DMS 273 (cell line): Measurements from ENCODE around the gene NDUFV1.

Experiments
- DNase-seq: peaks from one replicate; lab custom pipeline; 2025; ENCODE audit not compliant: unreplicated experiment; lab: John Stamatoyannopoulos, UW

NDUFV1 gene

DNA sequence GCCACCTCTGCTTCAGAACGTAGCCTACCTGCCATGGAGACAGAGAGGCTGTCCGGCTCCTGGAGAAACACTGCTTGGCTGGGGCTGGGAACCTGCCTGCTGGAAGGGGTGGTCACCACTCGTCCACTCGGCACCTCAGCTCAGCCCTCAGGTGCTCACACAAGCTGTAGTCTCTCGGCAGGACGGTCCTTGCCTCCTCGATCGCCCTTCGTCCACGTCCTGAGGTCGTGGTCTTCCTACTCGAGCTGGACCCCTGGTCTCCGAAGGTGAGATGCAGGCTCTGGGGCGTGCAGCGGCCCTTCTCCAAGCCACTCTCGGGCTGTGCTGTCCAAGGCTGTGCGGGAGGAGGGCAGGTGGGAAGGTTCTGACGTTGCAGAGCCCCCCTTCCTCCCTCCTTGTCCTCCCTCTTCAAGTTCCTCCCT, 32.7 kb downstream of the NDUFV1 start, which contains the start of gene TBX10:
Gene TBX10 (minus strand): TSS at position 326 of the 422 bp plus-strand sequence. CDS start 291 bp downstream, at position 35.
- no peak for DNase-seq

DNA sequence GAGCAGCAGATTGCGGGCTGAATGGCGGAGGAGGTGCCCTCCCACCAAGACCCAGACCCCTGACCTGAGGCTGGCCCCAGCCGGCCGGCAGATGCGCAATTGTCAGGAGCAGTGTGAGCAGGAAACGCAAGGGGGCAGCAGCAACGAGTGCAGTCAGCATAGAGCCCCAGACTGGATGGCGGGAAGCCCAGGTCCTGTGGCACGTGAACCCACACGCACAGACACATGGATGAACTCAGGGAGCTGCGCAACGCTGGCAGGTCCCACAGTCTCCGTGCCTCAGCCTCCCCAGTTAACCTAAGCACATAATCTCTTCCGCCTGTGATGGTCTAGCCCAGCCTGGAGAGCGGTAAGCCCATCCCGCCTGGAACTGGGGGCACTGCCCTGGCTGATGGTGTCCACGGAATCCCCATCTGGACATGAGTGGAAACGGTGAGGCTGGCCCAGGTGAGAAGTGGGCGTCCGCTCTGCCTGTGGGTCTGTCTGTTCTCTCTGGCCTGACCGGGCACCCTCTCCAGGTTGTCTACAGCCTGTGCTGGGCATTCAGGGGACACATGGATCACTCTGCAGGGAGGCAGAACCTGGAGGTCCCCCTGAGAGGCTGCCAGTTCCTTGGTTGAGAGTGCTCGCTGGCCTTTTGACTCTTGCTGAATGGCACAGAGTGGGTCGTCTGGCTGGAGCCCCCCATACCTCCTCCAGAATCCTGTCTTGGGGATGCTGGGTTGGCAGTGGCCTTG, 33.5 kb downstream of the NDUFV1 start:
- DNase-seq: peak; percentile 68

DNA sequence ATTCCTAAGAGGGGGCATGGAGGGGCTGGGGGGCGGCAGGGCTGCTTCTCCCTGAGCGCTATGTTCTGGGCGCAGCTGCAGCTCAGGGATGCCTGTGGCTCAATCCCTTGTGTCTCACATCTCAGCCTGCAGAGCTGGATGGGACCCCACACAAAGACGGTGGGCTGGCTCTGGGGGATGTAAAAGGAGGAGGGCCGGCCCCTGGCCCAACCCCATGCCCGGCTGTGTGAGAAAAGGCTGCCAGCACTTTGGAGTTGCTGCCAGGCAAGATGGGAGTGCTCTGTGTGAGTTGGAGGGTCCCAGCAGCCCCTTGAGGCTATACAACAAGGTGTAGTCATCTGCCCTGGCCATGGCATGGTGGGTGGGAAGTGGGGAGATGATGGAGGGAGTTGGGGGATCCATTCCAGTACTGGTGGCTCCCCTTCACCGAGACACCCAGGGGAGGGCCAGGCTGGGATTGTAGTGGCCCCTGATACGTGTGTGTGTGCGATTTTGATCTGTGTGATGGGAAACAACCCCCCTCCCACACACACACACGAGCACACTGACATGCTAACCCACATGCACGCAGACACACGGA, 34.1 kb downstream of the NDUFV1 start:
- no peak for DNase-seq

GRCh38 chr11:67641338-67642172, 34.8 kb downstream of the NDUFV1 start:
- DNase-seq: no peak

- no peak for DNase-seq
Observed at GRCh38 chr11:67642173-67643120, 35.7 kb downstream of the NDUFV1 start.

DNA sequence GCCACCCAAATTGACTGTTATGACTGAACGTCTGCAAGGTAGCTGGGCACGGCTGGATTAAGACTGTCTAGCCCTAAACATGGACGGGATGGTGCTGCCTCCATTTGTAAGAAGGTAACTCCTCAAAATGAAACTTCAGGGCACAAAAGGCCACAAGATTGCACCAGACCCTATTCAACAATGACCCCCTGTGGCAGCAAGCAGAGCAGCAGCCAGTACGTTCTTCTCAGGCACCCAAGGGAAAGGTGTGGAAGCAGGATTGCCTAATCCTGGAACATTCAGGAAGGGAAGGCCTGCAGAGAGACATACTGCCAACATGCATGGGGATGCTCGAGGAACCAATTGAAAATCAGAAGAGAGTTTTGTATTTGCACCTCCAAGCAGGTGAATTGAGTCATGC, 37.3 kb downstream of the NDUFV1 start:
- peak; percentile 25 for DNase-seq

DNA sequence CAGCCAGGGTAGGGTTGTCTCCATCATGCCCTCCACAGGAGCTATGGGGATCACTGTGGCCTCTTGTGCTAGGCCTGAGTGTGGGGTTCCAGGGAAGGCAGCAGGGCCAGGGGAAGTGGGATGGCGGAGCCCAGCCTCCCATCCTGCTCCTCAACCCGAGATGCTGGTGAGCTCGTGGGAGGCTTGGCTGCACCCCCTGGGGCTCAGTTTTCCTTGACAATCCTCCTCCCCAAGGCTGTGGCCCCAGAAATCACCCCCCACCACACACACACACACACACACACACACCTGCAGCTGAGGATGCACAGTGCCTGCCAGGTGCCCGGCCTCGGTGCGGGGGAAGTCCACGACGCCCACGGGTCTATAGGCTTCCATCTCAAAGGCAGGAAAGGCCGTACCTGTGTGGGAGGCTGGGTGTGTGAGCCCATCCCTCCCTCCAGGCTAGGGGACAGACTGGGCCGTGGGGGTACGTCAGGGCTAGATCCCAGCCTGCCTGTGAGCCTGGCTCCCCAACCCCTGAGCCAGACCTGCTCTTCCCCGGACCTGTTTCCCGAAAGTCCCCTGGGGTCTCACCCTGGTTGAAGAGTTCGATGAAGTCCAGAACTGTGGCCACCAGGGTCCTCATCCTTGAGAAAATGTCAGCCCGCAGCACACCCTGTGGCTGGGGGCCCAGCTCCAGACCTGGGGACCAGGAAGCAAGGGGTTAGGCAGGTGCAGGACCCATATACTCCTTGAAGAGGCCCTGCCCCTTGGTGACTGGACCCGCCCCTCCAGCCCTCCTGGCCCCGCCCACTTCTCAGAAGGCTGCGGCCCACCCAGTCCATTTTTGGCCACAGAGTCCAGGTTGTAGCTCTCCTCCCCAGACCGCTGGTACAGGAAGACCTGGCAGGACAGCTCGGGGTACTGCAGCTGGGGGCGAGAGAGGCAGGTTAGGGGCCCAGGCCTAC, 38.0 kb downstream of the NDUFV1 start:
- no peak for DNase-seq

DNA sequence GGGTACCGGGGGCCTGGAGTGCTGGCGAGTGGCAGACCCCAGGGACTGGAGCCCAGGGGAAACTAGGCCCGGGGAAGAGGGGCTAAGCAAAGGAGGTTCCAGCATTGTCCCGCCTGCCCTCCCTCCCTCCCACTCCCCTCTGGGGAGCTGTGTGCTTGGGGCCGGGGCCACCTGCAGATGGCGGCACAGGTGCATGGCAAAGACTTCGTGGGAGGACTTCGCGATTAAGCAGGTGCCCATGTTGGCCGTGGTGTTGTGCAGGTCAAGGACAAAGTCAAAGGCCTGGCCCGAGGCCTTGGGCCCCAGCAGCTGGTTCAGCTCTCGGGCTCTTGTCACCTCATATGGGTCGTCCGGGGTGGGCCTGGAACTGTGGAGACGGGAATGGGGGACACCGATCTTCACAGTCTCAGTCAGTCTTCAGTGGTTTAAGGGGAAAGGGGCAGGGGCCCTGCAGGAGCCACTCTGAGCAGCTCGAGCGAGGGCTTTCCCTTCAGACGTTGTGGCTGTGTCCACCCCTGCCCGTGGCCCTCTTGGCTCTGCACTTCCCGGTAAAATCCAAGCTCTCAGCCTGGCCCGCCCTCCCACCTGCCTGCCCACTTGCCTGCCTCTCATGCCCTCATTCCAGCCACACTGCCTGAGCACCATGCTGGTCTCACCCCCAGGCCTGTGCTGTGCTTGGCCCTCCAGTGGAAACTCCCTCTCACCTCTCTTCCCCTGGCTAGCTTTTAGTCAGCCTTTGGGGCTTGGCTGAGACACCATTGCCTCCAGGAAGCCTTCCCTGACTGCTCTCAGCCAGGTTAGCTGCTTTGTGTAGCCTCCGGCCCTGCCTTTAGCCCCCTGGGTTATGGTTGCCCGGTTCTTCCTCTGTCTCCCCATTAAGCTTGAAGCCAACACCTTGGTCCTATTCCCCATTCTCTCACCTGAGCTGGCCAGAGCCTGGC, 39.1 kb downstream of the NDUFV1 start:
- no peak for DNase-seq

GRCh38 chr11:67646535-67647336, 40.0 kb downstream of the NDUFV1 start:
- DNase-seq: no peak

DNA sequence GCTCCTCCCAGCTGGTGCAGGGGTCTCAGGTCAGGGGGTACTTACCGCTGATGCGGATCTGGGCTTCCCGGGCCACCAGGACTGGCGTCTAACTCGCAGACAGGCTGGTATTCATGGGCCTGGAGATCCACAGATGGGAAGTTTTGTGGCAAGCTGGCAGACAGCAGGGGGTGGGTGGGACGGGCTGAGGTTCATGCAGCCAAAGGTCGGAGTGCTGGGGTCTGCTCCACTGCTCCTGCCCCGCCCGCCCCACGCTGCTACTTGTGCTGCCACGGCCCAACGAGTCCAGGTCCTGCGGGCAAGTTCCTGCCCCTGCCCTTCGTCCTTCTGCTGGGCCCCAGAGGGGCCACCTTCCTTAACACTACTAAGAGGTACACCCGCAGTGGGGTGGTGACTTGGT, 40.7 kb downstream of the NDUFV1 start:
- DNase-seq: no peak

GRCh38 chr11:67648140-67648795, 41.5 kb downstream of the NDUFV1 start:
- DNase-seq: peak; percentile 63

GRCh38 chr11:67648796-67649613, 42.3 kb downstream of the NDUFV1 start:
- no peak for DNase-seq

DNA sequence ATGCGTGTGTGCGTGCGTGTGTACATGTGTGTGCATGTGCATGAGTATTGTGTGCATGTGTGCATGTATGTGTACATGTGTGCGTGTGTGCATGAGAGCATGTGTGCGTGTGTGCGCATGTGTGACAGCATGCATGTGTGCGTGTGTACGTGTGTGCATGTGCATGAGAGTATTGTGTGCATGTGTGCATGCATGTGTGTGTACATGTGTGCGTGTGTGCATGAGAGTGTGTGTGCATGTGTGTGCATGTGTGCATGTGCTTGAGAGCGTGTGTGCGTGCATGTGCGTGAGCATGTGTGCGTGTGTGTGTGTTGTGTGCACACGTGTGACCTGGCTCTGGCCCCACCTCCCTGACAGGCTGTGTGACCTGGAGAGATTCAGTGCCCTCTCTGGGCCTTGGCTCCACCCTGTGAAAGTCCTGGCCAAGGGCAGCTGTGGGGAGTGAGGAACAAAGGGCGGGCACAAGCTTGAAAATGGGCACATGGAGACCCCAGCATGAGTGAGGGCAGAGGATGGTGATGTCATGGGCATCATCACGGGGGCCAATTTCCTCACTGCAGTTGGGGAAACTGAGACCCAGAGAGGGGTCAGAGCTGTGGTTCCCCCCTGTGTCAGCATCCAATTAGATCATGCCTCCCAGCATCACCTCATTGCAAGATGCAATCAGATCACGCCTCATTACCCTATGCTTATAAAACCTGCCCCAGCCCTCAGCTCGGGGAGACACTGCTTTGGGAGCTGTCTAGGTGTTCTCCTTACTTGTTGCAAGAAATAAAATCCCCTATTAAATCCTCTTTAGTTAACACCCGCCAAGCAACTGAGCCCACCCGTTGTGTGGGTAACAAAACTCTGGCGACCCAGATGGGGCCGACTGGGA, 43.1 kb downstream of the NDUFV1 start:
- DNase-seq: peak; percentile 19

- no peak for DNase-seq
Observed at GRCh38 chr11:67651976-67652781, 45.4 kb downstream of the NDUFV1 start.
